Spleen (tissue), 7 donors: ENCODE data around the gene SYCE3.

Experiments
- CTCF ChIP-seq, 11 experiments: fragments of 200-600 bp in 7 of 11; fragments of 450-650 bp in 4 of 11; sonication (generic) in 4 of 11; IDR thresholded peaks in 8 of 11; conservative IDR thresholded peaks in 3 of 11; 1 replicate in 7 of 11; 2 replicates in 4 of 11; pipeline versions ENCODE4 v1.4.0 to v1.8.0; 2016 to 2021; ENCODE audit warnings: antibody characterized with exemption in 11 of 11, inconsistent platforms in 4 of 11, mild to moderate bottlenecking in 1 of 11
- POLR2A ChIP-seq, 3 donors: fragments of 450-650 bp; IDR thresholded peaks; one replicate each; pipeline ENCODE4 v1.5.1; 2017; ENCODE audit warnings: antibody characterized with exemption in 3 of 3, mild to moderate bottlenecking in 1 of 3
- POLR2AphosphoS5 ChIP-seq, 3 donors: sonication (generic); formaldehyde crosslinking; IDR thresholded peaks; one replicate each; pipeline ENCODE4 v1.5.1; 2017; ENCODE audit warnings: antibody characterized with exemption in 3 of 3
- donor health status: DM: no; HTN: no; CAD: no; lungs with moderate emphysema.
- donor health status: DM: no; HTN: no; CAD: no.
- donor health status: DM: no; HTN: no; CAD: no.

GRCh38 chr22:50567721-50568252, 5.1 kb upstream of the SYCE3 start:
- no peak for TF ChIP-seq POLR2A (IDR thresholded peaks at IDR 0.05)
- TF ChIP-seq CTCF (IDR thresholded peaks at IDR 0.05 in 8 of 11, conservative IDR thresholded peaks at IDR 0.05 in 3 of 11): no peak
- TF ChIP-seq POLR2AphosphoS5 (IDR thresholded peaks at IDR 0.05): no peak
